Transverse colon (tissue), 4 donors: Measurements from ENCODE around the gene PPP1R13B. TPM values are rescaled to one million over a fixed set of nuclear protein-coding genes. Genes with fewer than 3 reads are reported as not detected.
"Not testable (repeated sequence)": the region's sequence is repeated elsewhere in the genome, so short reads cannot be mapped to it uniquely, and the experiment has no call there.

Experiments used
- DNase-seq: peaks from one replicate; pipeline ENCODE4 v3.0.0-alpha.2; 2019
- H3K27ac ChIP-seq, 4 donors: fragments of 200-600 bp; sonication (generic); 2 replicates each; pipeline ENCODE4 v1.5.1; 2016 to 2018; ENCODE audit warnings: inconsistent platforms in 4 of 4
- H3K27me3 ChIP-seq: fragments of 200-600 bp; sonication (generic); 2 replicates; pipeline ENCODE4 v1.5.1; 2017; ENCODE audit warnings: inconsistent platforms
- H3K36me3 ChIP-seq, 4 donors: fragments of 200-600 bp; sonication (generic); 2 replicates each; pipeline ENCODE4 v1.5.1; 2017 to 2019; ENCODE audit warnings: inconsistent platforms in 4 of 4
- H3K4me1 ChIP-seq, 4 donors: fragments of 200-600 bp; sonication (generic); 2 replicates each; pipeline ENCODE4 v1.5.1; 2017 to 2020; ENCODE audit warnings: inconsistent platforms in 4 of 4
- H3K4me3 ChIP-seq, 4 donors: fragments of 200-600 bp; sonication (generic); 1 replicate in 1 of 4; 2 replicates in 3 of 4; pipeline versions ENCODE4 v1.5.1 to v1.6.1; 2017 to 2019; ENCODE audit warnings: inconsistent platforms in 4 of 4
- H3K9me3 ChIP-seq, 2 donors: fragments of 200-600 bp; sonication (generic); 2 replicates each; pipeline ENCODE4 v1.5.1; 2017 to 2019; ENCODE audit warnings: inconsistent platforms in 2 of 2
- CTCF ChIP-seq, 5 experiments: fragments of 200-600 bp in 3 of 5; fragments of 450-650 bp in 2 of 5; sonication (generic) in 3 of 5; IDR thresholded peaks; 1 replicate in 2 of 5; 2 replicates in 3 of 5; pipeline ENCODE4 v1.5.1; 2016 to 2017; ENCODE audit warnings: antibody characterized with exemption in 5 of 5, inconsistent platforms in 3 of 5, mild to moderate bottlenecking in 2 of 5, moderate library complexity in 1 of 5
- EP300 ChIP-seq: sonication (generic); formaldehyde crosslinking; IDR thresholded peaks from one replicate; pipeline ENCODE4 v1.6.1; 2017; ENCODE audit warnings: antibody characterized with exemption, low read depth
- POLR2A ChIP-seq: fragments of 450-650 bp; IDR thresholded peaks from one replicate; pipeline ENCODE4 v1.6.1; 2016; ENCODE audit warnings: antibody characterized with exemption, mild to moderate bottlenecking, moderate library complexity
- POLR2AphosphoS5 ChIP-seq, 3 donors: sonication (generic); formaldehyde crosslinking; IDR thresholded peaks; one replicate each; pipeline ENCODE4 v1.6.1; 2016; ENCODE audit warnings: antibody characterized with exemption in 3 of 3
- WGBS, 2 donors: methylation state at CpG; one replicate each; pipeline ENCODE4 v1.1.5; 2018; ENCODE audit warnings: low coverage in 1 of 2; 5-methylcytosine and 5-hydroxymethylcytosine counted together
- in situ Hi-C, 4 donors: fragments of 200-750 bp; cut with MboI; loops; one replicate each; pipeline versions ENCODE4 v1.15.0 to v1.15.1; 2017; ENCODE audit warnings: low sequenced_read_pairs in 3 of 4, low pct_ligation_motif_present in 1 of 4, low pct_unique_long_range_greater_than_20kb in 1 of 4
- intact Hi-C: fragments of 100-400 bp; cut with DNase I; formaldehyde crosslinking; loops from one replicate; pipeline ENCODE4 v1.15.1; 2023; ENCODE audit warnings: low total_unique reads
- total RNA-seq, 4 donors: library from RNA; depleted of rRNA; stranded (reverse); fragments of >200 nt; gene quantifications; one replicate each; pipeline ENCODE4 v1.1.0, GENCODE V29; 2016

The PPP1R13B gene
- total RNA-seq, 4 donors from 2014 or later, result 31.0 to 109 (median 42.0) TPM

- H3K27me3 ChIP-seq, result no peaks in the 10 kb centered on the region
- TF ChIP-seq CTCF (IDR thresholded peaks at IDR 0.05), result no peak
- intact Hi-C loops, result no loop called here
- 92 to 100% methylated on average over 9 to 17 of the region's 17 CpGs for WGBS, 2 donors
- H3K9me3 ChIP-seq, result no peaks in the 10 kb centered on the region
- in situ Hi-C loops, result no loop called here
- H3K4me3 ChIP-seq, result no peak overlapping the region
- H3K4me1 ChIP-seq, result peaks cover 11 to 30% (median 16%) of the 10 kb centered on the region in 4 donors
- peaks cover 0 to 24% (median 12%) of the 10 kb centered on the region in 4 donors for H3K36me3 ChIP-seq
- DNase-seq, result no peak
- H3K27ac ChIP-seq, result no peak overlapping the region
These were observed 155.2 kb downstream of the PPP1R13B start for GRCh38 chr14:103692159-103692558.

DNA sequence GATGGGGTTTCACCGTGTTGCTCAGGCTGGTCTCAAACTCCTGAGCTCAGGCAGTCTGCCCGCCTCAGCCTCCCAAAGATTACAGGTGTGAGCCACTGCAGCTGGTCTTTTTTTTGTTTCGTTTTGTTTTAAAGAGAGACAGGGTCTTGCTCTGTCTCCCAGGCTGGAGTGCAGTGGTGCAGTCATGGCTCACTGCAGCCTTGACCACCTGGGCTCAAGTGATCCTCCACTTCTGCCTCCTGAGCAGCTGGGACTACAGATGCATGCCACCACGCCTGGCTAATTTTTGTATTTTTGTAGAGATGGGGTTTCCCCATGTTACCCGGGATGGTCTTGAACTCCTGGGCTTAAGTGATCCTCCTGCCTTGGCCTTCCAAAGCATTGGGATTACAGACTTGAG lies 155.7 kb downstream of the PPP1R13B start:
- H3K4me3 ChIP-seq, in situ Hi-C loops, intact Hi-C loops, H3K27ac ChIP-seq, H3K27me3 ChIP-seq, H3K9me3 ChIP-seq: not testable (repeated sequence)
- peaks cover 0 to 30% (median 14%) of the 10 kb centered on the region in 4 donors for H3K36me3 ChIP-seq
- 82 to 84% methylated on average over 5 of the region's 5 CpGs for WGBS, 2 donors
- H3K4me1 ChIP-seq, result peaks cover 6 to 25% (median 11%) of the 10 kb centered on the region in 4 donors
- DNase-seq, result peak; percentile 11

DNA sequence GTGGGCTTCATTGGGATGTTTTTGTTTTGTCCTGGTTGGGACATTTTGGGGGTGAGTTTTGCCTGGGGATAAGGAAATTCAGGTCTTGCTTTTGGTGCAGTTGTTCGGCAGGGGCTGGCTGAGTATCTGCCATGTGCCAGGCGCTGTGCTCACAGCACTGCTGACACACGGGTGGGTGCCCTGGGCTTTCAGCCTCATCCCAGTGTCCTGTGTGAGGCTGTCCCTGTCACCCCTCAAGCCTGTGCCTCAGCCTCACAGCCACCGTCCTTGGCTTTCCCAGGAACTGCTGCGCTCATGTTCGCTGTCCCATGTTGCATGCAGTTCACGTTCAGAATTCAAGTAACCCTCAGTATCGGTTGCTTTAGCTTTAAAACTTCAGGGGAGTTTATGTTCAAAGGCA lies 157.0 kb downstream of the PPP1R13B start:
- in situ Hi-C loops, result no loop called here
- Histone ChIP-seq H3K27me3 (no peaks in the 10 kb centered on the region), H3K4me3 (no peak overlapping the region), H3K27ac (peak overlapping the region in 1 of 4 donors; percentile 54), H3K9me3 (no peaks in the 10 kb centered on the region), H3K4me1 (peaks cover 0 to 12% (median 9%) of the 10 kb centered on the region in 4 donors), H3K36me3 (peaks cover 0 to 41% (median 16%) of the 10 kb centered on the region in 4 donors)
- 88 to 90% methylated on average over 2 to 8 of the region's 8 CpGs for WGBS, 2 donors
- no peak for DNase-seq
- TF ChIP-seq POLR2A (no peak), EP300 (no peak), CTCF (IDR thresholded peaks at IDR 0.05) (no peak), POLR2AphosphoS5 (IDR thresholded peaks at IDR 0.05) (no peak)
- intact Hi-C loops, result no loop called here

GRCh38 chr14:103688906-103689902 lies 158.2 kb downstream of the PPP1R13B start:
- H3K4me1 ChIP-seq, result peaks cover 0 to 11% (median 9%) of the 10 kb centered on the region in 4 donors
- intact Hi-C loops, result no loop called here
- no peaks in the 10 kb centered on the region for H3K9me3 ChIP-seq
- peak; percentile 59 for DNase-seq
- no peaks in the 10 kb centered on the region for H3K27me3 ChIP-seq
- peak overlapping the region in 3 of 4 donors; percentile 15 to 54 (median 20) for H3K27ac ChIP-seq
- TF ChIP-seq CTCF (IDR thresholded peaks at IDR 0.05) (no peak), POLR2A (no peak), EP300 (no peak), POLR2AphosphoS5 (IDR thresholded peaks at IDR 0.05) (no peak)
- in situ Hi-C loops, result no loop called here
- 70 to 81% methylated on average over 13 to 16 of the region's 16 CpGs for WGBS, 2 donors
- H3K4me3 ChIP-seq, result no peak overlapping the region
- peaks cover 0 to 35% (median 17%) of the 10 kb centered on the region in 4 donors for H3K36me3 ChIP-seq
